ENCODE results near the gene KRT14. TPM values are rescaled to one million over a fixed set of nuclear protein-coding genes. Genes with fewer than 3 reads are reported as not detected.
"Not testable (repeated sequence)": the region's sequence is repeated elsewhere in the genome, so short reads cannot be mapped to it uniquely, and the experiment has no call there.

The KRT14 gene
- total RNA-seq, 2 experiments from 2014 or later, result not detected

- CTCF ChIA-PET, result interaction anchor here (1.5 kb wide), 1 partner anchor 47 kb away, joined by 3 read pairs; no protein-coding TSS in a partner anchor
- DNase-seq, H3K4me3 Mint-ChIP-seq, H3K36me3 Mint-ChIP-seq, H3K4me1 Mint-ChIP-seq, H3K27ac Mint-ChIP-seq, ATAC-seq: not testable (repeated sequence)
- H3K27me3 Mint-ChIP-seq, result peaks cover 35% of the 10 kb centered on the region
- peaks cover 11% of the 10 kb centered on the region for H3K9me3 Mint-ChIP-seq (ENCODE audit: low read depth)
These were observed 20.2 kb upstream of the KRT14 start for GRCh38 chr17:41606930-41607329.

DNA sequence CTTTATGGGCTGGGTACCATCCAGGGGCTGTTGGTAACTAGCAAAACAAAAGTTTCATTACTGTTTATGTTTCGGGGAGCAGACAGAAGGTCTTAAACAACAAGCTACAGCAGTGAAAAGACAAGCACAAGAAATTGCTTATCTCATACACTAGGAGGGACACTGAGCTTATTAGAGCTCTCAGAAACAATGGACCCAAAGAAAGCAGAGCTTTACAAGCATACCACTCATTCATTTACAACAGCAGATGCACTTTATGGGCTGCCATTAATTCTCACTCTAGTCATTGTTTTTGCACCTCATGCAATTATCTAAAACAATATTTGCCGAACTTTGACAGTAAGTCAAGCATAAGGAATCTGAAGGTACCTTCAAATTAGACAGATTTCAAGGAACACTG is 15.8 kb upstream of the KRT14 start:
- DNase-seq, result no peak
- H3K9me3 Mint-ChIP-seq (ENCODE audit: low read depth), result peaks cover 9% of the 10 kb centered on the region
- peaks cover 29% of the 10 kb centered on the region for H3K27me3 Mint-ChIP-seq
- H3K36me3 Mint-ChIP-seq, result peaks cover 7% of the 10 kb centered on the region
- no peak for ATAC-seq
- no peak overlapping the region for H3K27ac Mint-ChIP-seq
- no peaks in the 10 kb centered on the region for H3K4me1 Mint-ChIP-seq
- H3K4me3 Mint-ChIP-seq, result no peak overlapping the region
- CTCF ChIA-PET, result interaction anchor here (1.0 kb wide), 1 partner anchor 60 kb away, joined by 3 read pairs; no protein-coding TSS in a partner anchor

DNA sequence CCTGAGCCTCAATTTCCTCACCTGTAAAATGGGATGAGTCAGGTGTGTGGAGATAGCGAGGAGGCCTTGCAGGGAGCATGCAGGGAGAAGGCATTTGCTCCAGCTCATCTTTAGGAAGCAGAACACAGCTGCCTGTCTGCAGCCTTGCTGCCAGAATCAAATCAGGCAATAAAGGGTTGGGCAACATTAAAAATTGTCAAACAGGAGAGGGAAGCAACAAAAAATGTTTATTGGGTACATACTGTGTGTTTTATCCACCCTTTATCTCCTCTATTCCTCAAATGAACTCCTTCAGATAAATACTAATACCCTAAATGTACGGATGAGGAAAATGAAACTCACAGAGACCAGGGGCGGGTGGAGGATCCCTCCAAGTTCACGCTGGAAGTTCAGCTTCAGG is 13.6 kb upstream of the KRT14 start:
- Mint-ChIP-seq H3K27me3 (peaks cover 23% of the 10 kb centered on the region), H3K9me3 (ENCODE audit: low read depth) (no peaks in the 10 kb centered on the region), H3K36me3 (no peaks in the 10 kb centered on the region), H3K27ac (no peak overlapping the region), H3K4me3 (no peak overlapping the region), H3K4me1 (no peaks in the 10 kb centered on the region)
- DNase-seq, result no peak
- ATAC-seq, result no peak
- CTCF ChIA-PET, result interaction anchor here (0.9 kb wide), 1 partner anchor 48 kb away, joined by 4 read pairs; no protein-coding TSS in a partner anchor

DNA sequence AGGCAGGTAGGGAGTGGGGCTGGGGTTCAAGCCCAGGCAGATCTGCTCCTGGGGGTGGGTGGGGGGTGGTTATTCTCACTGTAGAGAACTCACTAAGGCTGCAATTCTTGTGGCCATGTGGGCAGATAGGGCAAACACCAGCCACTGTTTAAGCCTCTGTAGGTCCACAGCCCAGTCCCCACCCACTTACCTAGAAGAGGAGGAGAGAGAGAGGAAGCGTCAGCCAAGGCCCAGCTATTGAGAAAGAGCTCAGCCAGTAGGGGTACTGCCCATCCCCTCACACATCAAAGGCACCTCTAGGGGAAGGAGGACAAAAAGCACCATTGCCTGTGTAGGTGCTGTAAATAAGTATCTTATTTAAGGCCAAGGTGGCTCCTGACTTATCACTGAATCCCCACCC is 13.0 kb upstream of the KRT14 start:
- Mint-ChIP-seq H3K9me3 (ENCODE audit: low read depth) (no peaks in the 10 kb centered on the region), H3K27me3 (peaks cover 22% of the 10 kb centered on the region), H3K4me1 (no peaks in the 10 kb centered on the region), H3K36me3 (no peaks in the 10 kb centered on the region), H3K27ac (no peak overlapping the region), H3K4me3 (no peak overlapping the region)
- no peak for ATAC-seq
- CTCF ChIA-PET, result interaction anchor here (0.9 kb wide), 1 partner anchor 49 kb away, joined by 4 read pairs; no protein-coding TSS in a partner anchor
- DNase-seq, result no peak

- Mint-ChIP-seq H3K36me3 (no peaks in the 10 kb centered on the region), H3K4me3 (no peak overlapping the region), H3K4me1 (no peaks in the 10 kb centered on the region), H3K27me3 (peaks cover 8% of the 10 kb centered on the region), H3K9me3 (ENCODE audit: low read depth) (no peaks in the 10 kb centered on the region), H3K27ac (no peak overlapping the region)
- DNase-seq (no peak), ATAC-seq (no peak)
- CTCF ChIA-PET, result no interaction called here
These were observed 8.9 kb upstream of the KRT14 start for GRCh38 chr17:41595585-41595984.

DNA sequence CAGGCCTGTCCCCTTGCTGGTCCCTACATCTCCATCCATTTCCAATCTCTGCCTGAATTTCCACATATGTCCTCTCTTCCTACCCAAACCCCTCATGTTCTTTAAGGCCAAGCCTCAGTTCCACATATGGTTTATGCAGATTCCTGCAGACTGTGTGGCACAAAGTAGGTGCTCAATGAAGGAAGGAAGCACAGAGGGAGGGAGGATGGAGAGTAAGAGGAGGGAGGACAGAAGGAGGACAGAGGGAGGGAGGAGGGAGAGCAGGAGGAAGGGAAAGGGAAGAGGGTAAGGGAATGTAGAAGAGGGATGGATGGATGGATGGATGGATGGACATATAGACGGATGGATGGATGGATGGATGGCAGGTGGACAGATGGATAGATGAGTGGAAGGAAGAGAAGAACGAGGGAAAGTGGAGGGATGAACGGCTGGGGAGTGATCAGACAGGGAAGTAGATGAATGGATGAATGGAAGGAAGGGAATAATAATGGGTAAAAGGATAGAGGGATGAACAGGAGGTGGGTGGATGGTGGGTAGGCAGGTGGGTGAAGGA is 7.7 kb upstream of the KRT14 start:
- CTCF ChIA-PET, result interaction anchor here (1.3 kb wide), 1 partner anchor 54 kb away, joined by 8 read pairs; no protein-coding TSS in a partner anchor
- H3K36me3 Mint-ChIP-seq, result no peaks in the 10 kb centered on the region

DNA sequence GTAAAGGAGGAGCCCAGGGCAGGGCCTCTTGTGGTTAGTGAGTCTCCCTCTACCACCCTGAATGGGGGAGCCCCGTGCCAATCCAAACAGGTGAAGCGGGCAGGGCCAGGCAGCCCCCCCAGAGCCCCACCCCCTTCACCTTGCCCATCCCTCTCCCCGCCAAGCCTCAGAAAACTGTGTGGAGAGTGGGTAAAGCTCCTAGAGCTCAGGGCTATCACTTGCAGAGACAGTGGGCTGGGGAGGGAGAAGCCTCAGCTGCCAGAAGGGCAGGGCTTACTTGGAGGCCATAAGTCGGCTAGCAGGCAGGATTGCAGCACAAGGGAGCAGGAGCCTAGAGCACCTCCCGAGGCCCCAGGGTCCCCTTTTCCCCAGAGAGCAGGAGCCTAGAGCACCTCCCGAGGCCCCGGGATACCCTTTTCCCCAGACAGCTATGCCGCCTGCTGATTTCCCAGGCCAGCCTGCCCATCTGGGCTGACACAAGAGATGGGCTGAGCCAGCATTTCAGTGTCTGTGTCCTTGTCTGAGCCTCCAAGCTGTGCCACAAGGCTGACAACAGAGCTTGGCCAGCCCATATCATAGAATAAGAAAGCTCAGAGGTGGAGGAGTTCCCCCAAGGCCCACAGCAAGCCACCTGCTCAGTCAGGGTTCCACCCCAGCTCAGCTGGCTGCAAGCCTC is 6.7 kb upstream of the KRT14 start:
- H3K9me3 Mint-ChIP-seq (ENCODE audit: low read depth), result no peaks in the 10 kb centered on the region
- no peaks in the 10 kb centered on the region for H3K36me3 Mint-ChIP-seq
- no peaks in the 10 kb centered on the region for H3K4me1 Mint-ChIP-seq
- no peak for ATAC-seq
- no peak overlapping the region for H3K27ac Mint-ChIP-seq
- CTCF ChIA-PET, result interaction anchor here (1.3 kb wide), 1 partner anchor 55 kb away, joined by 8 read pairs; no protein-coding TSS in a partner anchor
- no peak for DNase-seq
- peaks cover 8% of the 10 kb centered on the region for H3K27me3 Mint-ChIP-seq
- H3K4me3 Mint-ChIP-seq, result no peak overlapping the region

More for the DNA sequence above, 7.7 kb upstream of the KRT14 start:
- Mint-ChIP-seq H3K9me3 (ENCODE audit: low read depth) (no peaks in the 10 kb centered on the region), H3K4me1 (no peaks in the 10 kb centered on the region), H3K4me3 (no peak overlapping the region), H3K27ac (no peak overlapping the region), H3K27me3 (peaks cover 8% of the 10 kb centered on the region)
- no peak for ATAC-seq
- no peak for DNase-seq

DNA sequence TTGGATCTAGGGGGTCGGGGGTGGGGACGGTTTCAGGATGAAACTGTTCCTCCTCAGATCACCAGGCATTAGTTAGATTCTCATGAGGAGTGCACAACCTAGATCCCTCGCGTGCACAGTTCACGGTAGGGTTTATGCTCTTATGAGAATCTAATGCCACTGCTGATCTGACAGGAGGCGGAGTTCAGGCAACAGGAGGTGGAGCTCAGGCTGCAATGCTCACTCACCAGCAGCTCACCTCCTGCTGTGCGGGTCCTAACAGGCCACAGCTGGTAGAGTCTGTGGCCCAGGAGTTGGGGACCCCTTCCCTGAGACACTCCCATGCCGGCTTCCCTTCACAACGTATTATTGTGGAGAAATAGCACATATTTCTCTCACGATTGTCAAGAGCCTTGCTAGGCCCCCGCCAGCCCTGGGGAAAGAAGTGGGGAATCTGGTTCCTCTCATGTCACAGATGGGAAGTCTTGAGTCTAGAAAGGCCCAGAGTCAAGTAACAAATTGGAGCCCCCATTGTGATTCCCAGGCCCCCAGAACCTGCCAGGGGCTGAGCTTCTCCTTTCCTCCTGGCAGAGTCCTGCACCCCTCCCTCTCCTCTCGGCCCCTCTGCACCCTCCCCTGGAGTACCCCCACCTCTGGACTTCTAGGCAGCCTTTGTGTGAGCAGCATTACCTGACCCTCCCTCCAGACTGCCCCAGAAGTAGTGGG is 6.1 kb upstream of the KRT14 start:
- Mint-ChIP-seq H3K9me3 (ENCODE audit: low read depth) (no peaks in the 10 kb centered on the region), H3K27me3 (peaks cover 8% of the 10 kb centered on the region), H3K36me3 (no peaks in the 10 kb centered on the region), H3K4me3 (no peak overlapping the region), H3K4me1 (no peaks in the 10 kb centered on the region), H3K27ac (no peak overlapping the region)
- CTCF ChIA-PET, result no interaction called here
- no peak for DNase-seq
- no peak for ATAC-seq

GRCh38 chr17:41589301-41589700 is 2.6 kb upstream of the KRT14 start:
- Mint-ChIP-seq H3K9me3 (ENCODE audit: low read depth) (no peaks in the 10 kb centered on the region), H3K27me3 (peaks cover 4% of the 10 kb centered on the region), H3K4me3 (no peak overlapping the region), H3K4me1 (no peaks in the 10 kb centered on the region), H3K27ac (no peak overlapping the region), H3K36me3 (no peaks in the 10 kb centered on the region)
- DNase-seq (no peak), ATAC-seq (no peak)
- CTCF ChIA-PET, result no interaction called here

DNA sequence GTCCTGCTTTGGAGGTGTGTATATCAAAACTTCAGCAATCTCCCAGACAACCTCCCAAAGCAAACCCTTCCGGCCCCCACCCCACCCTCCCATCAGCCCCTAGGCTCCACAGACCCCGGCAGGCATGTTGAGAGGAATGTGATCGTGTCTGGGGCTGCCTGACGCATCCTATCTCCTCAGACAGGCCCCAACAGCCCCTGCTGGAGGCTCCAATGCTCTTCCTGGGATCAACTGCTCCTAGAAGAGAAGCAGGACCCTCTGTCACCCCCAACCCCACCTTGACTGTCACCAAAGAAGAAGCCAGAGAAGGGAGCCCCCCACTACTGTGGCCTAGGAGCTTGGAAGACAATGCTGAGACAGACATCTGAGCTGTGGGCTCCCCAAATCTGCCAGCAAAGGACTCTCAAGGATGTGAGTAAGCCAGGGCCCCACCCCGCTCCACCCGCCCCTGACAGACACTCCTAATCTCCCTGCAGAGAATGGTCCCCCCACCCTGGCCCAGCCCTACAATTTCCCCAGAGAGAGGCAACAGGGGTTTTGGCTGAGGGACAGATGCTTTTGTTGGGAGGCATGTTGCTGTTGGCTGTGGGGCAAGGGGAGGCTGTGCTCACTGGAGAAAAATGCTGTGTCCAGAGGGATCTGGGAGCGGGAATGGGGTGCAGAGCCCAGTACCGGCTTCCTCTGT is 1.6 kb upstream of the KRT14 start:
- H3K9me3 Mint-ChIP-seq (ENCODE audit: low read depth), result no peaks in the 10 kb centered on the region
- ATAC-seq (no peak), DNase-seq (no peak)
- CTCF ChIA-PET, result interaction anchor here (0.9 kb wide), 1 partner anchor 75 kb away, joined by 3 read pairs; no protein-coding TSS in a partner anchor
- H3K4me1 Mint-ChIP-seq, result no peaks in the 10 kb centered on the region
- no peaks in the 10 kb centered on the region for H3K36me3 Mint-ChIP-seq
- H3K27me3 Mint-ChIP-seq, result peaks cover 2% of the 10 kb centered on the region
- no peak overlapping the region for H3K4me3 Mint-ChIP-seq
- no peak overlapping the region for H3K27ac Mint-ChIP-seq

- DNase-seq (no peak), ATAC-seq (no peak)
- peaks cover 14% of the 10 kb centered on the region for H3K27me3 Mint-ChIP-seq
- H3K4me1 Mint-ChIP-seq, result no peaks in the 10 kb centered on the region
- H3K36me3 Mint-ChIP-seq, result no peaks in the 10 kb centered on the region
- H3K9me3 Mint-ChIP-seq (ENCODE audit: low read depth), result no peaks in the 10 kb centered on the region
- CTCF ChIA-PET, result interaction anchor here (0.7 kb wide), 1 partner anchor 63 kb away, joined by 3 read pairs; no protein-coding TSS in a partner anchor
- H3K4me3 Mint-ChIP-seq, result no peak overlapping the region
- no peak overlapping the region for H3K27ac Mint-ChIP-seq
These were observed 1.2 kb downstream of the KRT14 start for GRCh38 chr17:41585301-41586056.

DNA sequence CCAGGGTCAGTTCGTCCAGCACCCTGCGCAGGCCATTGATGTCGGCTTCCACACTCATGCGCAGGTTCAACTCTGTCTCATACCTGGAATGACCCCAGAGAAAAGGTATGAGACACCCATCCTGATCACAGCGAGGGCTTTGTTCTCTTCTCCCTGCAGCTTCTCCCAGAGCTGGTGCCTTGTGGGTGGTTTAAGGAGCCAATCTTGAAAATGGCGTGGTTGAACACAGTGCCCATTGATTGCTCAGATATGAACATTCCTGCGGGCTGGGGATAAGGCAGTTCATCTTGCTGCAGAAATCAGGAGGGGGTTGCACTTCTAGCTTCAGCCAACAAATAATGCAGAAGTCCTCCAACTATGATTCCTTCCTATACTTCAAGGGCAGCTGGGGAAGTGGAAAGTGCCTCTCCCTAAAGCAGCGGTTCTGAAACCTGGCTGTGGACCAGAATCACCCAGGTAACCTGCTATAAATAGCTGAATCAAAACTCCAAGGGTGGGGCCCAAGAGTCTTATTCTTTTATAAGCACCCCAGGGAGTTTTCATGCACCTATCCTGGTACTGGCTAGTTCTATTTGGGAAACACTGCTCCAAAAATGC is 2.3 kb downstream of the KRT14 start:
- H3K9me3 Mint-ChIP-seq (ENCODE audit: low read depth); H3K4me1 Mint-ChIP-seq; DNase-seq; H3K27ac Mint-ChIP-seq; ATAC-seq; CTCF ChIA-PET; H3K36me3 Mint-ChIP-seq; H3K4me3 Mint-ChIP-seq: not testable (repeated sequence)
- H3K27me3 Mint-ChIP-seq, result peaks cover 21% of the 10 kb centered on the region
